SJCRH30 (cell line): ENCODE results near the gene MYCL. TPM values are rescaled to one million over a fixed set of nuclear protein-coding genes. Genes with fewer than 3 reads are reported as not detected.

Experiments
- total RNA-seq: library from RNA; depleted of rRNA; stranded (reverse); fragments of >200 nt; shearing (Covaris generic); gene quantifications from 2 replicates; pipeline ENCODE4 v1.2.3, GENCODE V29; 2014; rRNA removed

The MYCL gene
- total RNA-seq, 1 experiment from 2014 or later = 16.4 TPM

Other genes with a start within 250 kb of the MYCL start
- 0.12 TPM in 1 of 2 replicates, not detected in the other for gene NT5C1A, start 229.8 kb downstream of the MYCL start, total RNA-seq
- 0.42 and 0.53 TPM in 2 replicates for gene HPCAL4, start 210.5 kb downstream of the MYCL start, total RNA-seq
- gene PPIE, start 163.0 kb downstream of the MYCL start, total RNA-seq = 62.2 and 64.0 TPM in 2 replicates
- gene OXCT2, start 130.6 kb downstream of the MYCL start, total RNA-seq = 3.8 and 4.3 TPM in 2 replicates
- gene BMP8B, start 113.1 kb downstream of the MYCL start, total RNA-seq = 12.2 and 12.6 TPM in 2 replicates
- 31.3 and 35.7 TPM in 2 replicates for gene TRIT1, start 18.4 kb downstream of the MYCL start, total RNA-seq
- 52.9 and 56.6 TPM in 2 replicates for gene MFSD2A, start 53.2 kb upstream of the MYCL start, total RNA-seq
- 254 and 279 TPM in 2 replicates for gene CAP1, start 138.8 kb upstream of the MYCL start, total RNA-seq
- gene PPT1, start 195.3 kb upstream of the MYCL start, total RNA-seq = 128 and 129 TPM in 2 replicates